Muscle of back (tissue), 11 donors: ENCODE results near the gene SRSF5. TPM values are rescaled to one million over a fixed set of nuclear protein-coding genes. Genes with fewer than 3 reads are reported as not detected.
"Not testable (repeated sequence)": the region's sequence is repeated elsewhere in the genome, so short reads cannot be mapped to it uniquely, and the experiment has no call there.

Experiments used
- DNase-seq, 3 donors: peaks; one replicate each; pipeline versions ENCODE4 v3.0.0 to v3.0.0-alpha.2; 2013
- polyA plus RNA-seq, 10 donors: library from polyadenylated mRNA; unstranded; fragments of 120-200 nt; gene quantifications; one replicate each; pipeline ENCODE4 v1.2.1, GENCODE V29; 2013; ENCODE audit not compliant: insufficient read length in 10 of 10

SRSF5 gene
- polyA plus RNA-seq, 10 donors, result 206 to 334 (median 244) TPM

GRCh38 chr14:69798339-69798735, 31.4 kb downstream of the SRSF5 start:
- no peak for DNase-seq

- DNase-seq, result no peak
Observed at GRCh38 chr14:69803753-69804152, 36.8 kb downstream of the SRSF5 start.

DNA sequence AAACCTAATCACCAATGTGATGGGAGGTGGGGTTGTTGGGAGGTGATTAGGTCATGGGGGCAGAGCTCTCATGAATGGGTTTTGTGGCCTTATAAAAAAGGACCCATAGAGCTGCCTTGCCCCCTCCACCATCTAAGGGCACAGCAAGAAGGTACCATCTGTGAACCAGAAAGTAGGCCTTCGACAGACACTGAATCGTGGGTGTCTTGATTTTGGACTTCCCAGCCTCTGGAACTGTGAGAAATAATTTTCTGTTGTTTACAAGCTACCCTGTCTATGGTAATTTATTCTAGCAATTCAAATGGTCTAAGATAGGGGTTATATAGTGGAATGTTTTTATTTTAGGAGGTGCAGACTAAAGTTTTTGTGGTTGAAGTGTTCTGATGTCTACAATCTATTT, 38.0 kb downstream of the SRSF5 start:
- no peak for DNase-seq

DNA sequence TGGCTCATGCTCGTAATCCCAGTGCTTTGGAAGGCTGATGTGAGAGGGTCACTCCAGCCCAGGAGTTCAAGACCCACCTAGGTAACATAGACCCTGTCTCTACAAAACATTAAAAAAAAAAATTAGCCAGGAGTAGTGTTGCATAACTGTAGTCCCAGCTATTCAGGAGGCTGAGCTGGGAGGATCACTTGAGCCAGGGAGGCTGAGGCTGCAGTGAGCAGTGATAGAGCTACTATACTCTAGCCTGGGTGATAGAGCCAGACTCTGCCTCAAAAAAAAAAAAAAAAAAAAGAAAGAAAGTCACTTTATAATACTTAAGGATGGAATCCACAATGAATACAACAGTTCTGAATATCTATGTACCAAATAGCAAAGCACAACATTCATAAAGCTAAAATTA, 40.2 kb downstream of the SRSF5 start:
- DNase-seq, result no peak

DNA sequence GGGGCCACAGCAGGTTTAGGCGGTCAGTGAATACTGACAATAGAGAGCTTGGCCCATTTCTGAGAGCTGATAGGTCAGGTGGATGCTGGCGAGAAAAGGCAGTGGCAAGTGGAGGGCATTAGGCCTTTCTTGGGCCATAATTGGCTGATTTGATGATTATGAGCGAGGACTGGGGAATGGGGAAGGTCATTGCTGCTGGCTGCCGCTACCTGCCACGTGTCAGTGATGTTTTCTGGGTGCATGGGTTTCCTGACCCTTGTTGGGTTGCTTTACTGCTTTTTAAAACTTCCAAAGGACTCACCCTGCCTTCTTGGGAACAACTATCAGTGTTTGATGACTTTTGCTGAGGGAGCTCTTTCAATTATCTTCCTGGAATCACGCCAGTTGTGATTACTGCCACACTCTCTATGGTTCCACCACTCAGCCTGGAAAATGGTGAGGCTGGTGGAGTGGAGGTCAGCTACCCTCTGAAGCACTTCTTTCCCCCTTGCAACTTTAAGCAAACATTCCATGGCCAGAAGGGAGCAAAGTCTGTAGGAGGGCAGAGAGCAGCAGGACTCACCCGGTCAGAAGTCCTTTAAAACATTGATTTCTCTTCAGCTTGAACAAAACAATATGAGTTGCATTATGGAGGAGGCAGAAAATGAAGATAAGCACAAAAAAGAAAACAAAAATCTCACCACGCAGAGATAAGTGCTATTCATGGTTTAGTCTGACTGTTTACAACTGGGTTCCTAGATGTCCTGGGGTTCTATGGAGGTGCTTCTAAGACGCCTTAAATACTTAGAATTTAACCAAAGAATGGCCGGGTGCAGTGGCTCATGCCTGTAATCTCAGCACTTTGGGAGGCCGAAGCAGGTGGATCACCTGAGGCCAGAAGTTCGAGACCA, 42.2 kb downstream of the SRSF5 start:
- DNase-seq, result no peak

DNA sequence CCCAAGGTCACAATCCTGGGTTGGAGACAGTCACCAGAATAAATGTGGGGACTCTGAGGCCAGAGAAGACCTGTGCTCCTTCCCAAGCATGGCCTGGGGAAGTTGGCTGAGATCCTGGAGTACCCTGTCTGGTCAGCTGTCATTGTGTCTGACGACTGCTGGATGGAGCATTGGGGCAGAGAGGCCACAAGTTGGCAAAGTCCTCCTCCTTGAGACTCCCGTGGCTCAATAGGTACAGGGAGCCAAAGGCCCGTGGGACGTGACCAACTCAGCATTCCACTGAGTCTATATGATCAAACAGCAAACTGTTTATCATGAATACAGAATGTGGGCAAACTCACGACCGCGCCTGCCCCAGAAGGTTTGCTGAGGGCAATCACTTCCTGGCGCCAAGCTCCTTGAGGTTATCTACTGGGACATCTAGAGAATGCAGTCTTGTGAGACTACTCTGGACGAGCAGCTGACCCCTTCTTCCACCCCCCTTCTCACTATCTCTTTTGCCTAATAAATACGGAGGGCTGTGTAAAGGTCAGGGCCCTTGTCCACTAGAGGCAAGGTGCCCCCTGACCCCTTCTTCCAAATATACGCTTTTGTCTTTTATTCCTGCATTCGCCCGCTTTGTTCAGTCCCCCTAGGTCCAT, 44.4 kb downstream of the SRSF5 start:
- DNase-seq, result no peak

DNA sequence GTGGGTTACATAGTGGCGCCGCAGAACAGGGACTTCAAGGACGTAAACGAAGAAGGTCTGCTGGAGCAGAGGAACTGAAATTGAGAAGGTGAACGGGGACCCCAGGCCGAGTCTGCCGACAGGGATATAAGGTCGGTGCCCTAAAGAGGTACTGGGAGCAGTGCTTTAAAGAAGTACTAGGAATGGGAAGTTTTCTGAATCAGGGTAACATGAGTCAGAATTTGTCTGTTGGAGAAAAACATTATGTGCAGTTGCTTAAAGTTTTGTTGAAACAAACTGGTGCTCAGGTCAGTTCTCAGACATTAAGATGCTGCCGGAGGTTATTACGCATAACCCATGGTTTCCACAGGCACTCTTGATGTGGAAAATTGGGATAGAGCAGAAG, 44.9 kb downstream of the SRSF5 start:
- no peak for DNase-seq

GRCh38 chr14:69812711-69813110, 45.8 kb downstream of the SRSF5 start:
- no peak for DNase-seq

DNA sequence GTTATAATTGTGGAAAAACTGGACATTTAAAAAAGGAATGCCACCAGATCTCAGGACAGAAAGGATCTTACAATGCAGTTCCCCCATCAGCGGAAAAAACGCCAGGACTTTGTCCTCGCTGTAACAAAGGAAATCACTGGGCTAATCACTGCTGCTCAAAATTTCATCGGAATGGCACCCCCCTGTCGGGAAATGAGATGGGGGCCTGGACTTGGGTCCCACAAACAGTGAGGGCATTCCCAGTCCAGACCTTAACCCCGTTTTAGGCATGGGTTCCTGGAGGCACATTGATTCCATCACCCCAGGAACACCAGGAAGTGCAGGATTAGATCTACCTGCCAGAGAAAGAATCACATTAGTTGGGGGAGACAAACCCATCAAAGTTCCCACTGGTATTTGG, 46.4 kb downstream of the SRSF5 start:
- DNase-seq, result not testable (repeated sequence)

- DNase-seq, result no peak
Observed at GRCh38 chr14:69814397-69814796, 47.5 kb downstream of the SRSF5 start.

DNA sequence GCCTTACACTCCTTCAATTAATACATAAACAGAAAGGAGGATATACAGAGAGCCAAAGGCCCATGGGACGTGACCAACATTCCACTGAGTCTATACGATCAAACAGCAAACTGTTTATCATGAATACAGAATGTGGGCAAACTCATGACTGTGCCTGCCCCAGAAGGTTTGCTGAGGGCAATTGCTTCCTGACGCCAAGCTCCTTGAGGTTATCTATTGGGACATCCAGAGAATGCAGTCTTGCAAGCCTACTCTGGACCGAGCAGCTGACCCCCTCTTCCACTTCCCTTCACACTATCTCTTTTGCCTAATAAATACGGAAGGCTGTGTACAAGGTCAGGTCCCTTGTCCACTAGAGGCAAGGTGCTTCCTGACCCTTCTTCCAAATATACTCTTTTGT, 48.6 kb downstream of the SRSF5 start:
- no peak for DNase-seq

DNA sequence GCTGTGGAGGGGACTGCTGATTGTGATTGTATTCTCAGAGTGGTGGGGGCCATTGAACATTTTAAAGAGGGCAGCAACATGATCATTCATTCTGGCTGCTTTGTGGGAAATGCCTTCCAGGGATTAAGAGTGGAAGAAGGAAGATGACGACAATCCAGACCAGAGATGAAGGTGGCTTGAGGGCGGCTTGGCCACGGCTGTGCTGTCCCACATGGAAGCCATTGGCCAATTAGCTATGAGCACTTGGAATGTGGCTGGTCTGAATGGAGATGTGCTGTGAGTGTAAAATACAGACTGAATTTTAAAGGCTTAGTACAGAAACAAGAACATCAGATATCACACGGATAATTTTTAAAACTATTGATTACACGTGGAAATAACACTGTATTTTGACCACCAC, 49.3 kb downstream of the SRSF5 start:
- no peak for DNase-seq

GRCh38 chr14:69818758-69819191, 51.8 kb downstream of the SRSF5 start:
- peak; percentile 49 to 79 (median 73) for DNase-seq

GRCh38 chr14:69819607-69820006, 52.7 kb downstream of the SRSF5 start:
- DNase-seq, result no peak

DNA sequence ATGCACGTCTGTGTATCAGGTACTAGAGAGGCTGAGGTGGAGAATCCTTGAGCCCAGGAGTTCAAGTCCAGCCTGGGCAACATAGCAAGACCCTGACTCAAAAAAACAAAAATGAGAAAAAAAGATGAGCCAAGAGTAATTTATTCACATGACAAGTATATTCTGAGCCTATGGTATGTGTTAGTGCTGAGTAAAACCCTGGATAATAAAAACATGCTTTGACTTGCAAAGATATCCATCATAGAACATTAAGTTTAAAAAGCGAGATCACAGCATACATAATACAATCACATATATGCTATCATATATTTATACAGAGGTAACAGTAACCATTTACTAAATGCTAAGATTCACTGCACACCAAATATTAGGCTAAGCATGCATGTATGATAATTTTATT, 54.0 kb downstream of the SRSF5 start:
- no peak for DNase-seq

Other genes starting within 250 kb of the SRSF5 start
- under 1 TPM in 2 of 10 donors, not detected in 8; 0.04 to 0.06 TPM for gene CCDC177, start 192.3 kb upstream of the SRSF5 start, polyA plus RNA-seq
- gene SUSD6, start 155.5 kb upstream of the SRSF5 start, polyA plus RNA-seq, result 10 to 100 TPM; 15.2 to 20.8 (median 18.3) TPM
- under 1 TPM in 2 of 10 donors, not detected in 8; 0.12 to 0.13 TPM for gene SLC10A1, start 30.1 kb downstream of the SRSF5 start, polyA plus RNA-seq
- gene SMOC1, start 112.3 kb downstream of the SRSF5 start, polyA plus RNA-seq, result 10 to 100 TPM in 1 of 10 donors, 1 to 10 TPM in 9; 2.9 to 10.8 (median 4.7) TPM